ENCODE measurements around the gene SLC15A1.

DNA sequence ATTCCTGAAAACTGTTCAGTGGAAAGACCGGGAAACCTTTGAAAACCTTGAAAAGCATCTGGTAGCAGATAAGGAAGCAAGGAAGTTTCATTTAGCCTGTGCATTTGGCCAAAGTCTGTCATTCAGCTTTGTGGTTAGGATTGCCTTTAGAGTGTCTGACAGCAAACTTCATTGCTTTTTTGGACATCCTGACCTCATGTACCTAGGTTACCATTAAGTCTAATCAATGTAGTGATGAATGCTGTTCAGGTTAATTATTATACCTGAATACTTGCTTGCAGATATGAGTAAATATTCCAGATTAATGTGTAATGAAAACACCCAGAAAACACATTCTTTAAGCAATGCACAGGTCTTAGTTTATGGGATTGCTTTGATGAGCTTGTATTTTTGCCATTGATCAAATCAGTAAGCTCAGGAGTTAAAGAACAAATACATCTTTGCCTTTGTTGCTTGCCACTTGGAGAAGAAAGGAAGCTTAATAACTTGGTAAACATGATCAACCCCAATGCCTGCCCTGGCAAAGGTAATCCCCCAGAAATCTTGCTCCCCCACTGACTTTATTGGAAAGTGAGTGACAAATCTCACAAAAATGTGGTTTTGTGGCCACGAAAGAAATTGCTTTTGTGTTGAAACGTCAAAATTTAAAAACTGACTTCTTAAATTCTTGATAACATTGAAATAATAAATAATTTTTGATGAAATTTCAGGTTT, 87.4 kb downstream of the SLC15A1 start:
- no peak for TF ChIP-seq SMC3 (conservative IDR thresholded peaks at IDR 0.05; ENCODE audit: poor library complexity)
- TF ChIP-seq, protein P1, sequence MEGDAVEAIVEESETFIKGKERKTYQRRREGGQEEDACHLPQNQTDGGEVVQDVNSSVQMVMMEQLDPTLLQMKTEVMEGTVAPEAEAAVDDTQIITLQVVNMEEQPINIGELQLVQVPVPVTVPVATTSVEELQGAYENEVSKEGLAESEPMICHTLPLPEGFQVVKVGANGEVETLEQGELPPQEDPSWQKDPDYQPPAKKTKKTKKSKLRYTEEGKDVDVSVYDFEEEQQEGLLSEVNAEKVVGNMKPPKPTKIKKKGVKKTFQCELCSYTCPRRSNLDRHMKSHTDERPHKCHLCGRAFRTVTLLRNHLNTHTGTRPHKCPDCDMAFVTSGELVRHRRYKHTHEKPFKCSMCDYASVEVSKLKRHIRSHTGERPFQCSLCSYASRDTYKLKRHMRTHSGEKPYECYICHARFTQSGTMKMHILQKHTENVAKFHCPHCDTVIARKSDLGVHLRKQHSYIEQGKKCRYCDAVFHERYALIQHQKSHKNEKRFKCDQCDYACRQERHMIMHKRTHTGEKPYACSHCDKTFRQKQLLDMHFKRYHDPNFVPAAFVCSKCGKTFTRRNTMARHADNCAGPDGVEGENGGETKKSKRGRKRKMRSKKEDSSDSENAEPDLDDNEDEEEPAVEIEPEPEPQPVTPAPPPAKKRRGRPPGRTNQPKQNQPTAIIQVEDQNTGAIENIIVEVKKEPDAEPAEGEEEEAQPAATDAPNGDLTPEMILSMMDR (IDR thresholded peaks at IDR 0.05; ENCODE audit: poor library complexity, severe bottlenecking) = no peak

Measured in neural cell (in vitro differentiated cells).